K562 (cell line): ENCODE data around the gene ATP8B2. TPM values are rescaled to one million over a fixed set of nuclear protein-coding genes. Genes with fewer than 3 reads are reported as not detected.

Source experiments
- ATF1 ChIP-seq, 2 experiments: fragments of 450-650 bp in 1 of 2; IDR thresholded peaks; 2 replicates each; pipeline ENCODE4 v1.6.1; 2016; ENCODE audit warnings: missing compliant biosample characterization in 1 of 2, missing genetic modification characterization in 1 of 2
- CXXC5 ChIP-seq: fragments of 250-450 bp; sonication (Bioruptor Pico); IDR thresholded peaks from 2 replicates; pipeline ENCODE4 v1.8.0; 2022; ENCODE audit warnings: inconsistent platforms, mild to moderate bottlenecking, moderate library complexity
- ELF1 ChIP-seq: fragments of 200-800 bp; sonication (Bioruptor generic); IDR thresholded peaks from 2 replicates; pipeline ENCODE4 v1.6.1; 2016; ENCODE audit warnings: missing genetic modification characterization, missing compliant biosample characterization
- ELF2 ChIP-seq: fragments of 250-450 bp; sonication (Bioruptor Pico); IDR thresholded peaks from 2 replicates; pipeline ENCODE4 v1.5.0; 2021; ENCODE audit warnings: mild to moderate bottlenecking
- HDAC8 ChIP-seq: fragments of 450-650 bp; IDR thresholded peaks from 2 replicates; pipeline ENCODE4 v1.6.1; 2016; ENCODE audit warnings: mild to moderate bottlenecking, missing genetic modification characterization, moderate library complexity, missing compliant biosample characterization
- MECOM ChIP-seq: fragments of 250-450 bp; sonication (Bioruptor Pico); IDR thresholded peaks from 2 replicates; pipeline ENCODE4 v1.8.0; 2022; ENCODE audit warnings: inconsistent platforms
- MTA3 ChIP-seq: fragments of 450-650 bp; formaldehyde crosslinking; IDR thresholded peaks from 2 replicates; pipeline ENCODE4 v1.6.1; 2017; ENCODE audit warnings: mild to moderate bottlenecking, borderline replicate concordance
- MXI1 ChIP-seq: IDR thresholded peaks from 2 replicates; pipeline ENCODE4 v1.6.1; 2011; ENCODE audit warnings: low read depth, mild to moderate bottlenecking, improper control_type of control experiment, low read length
- NCOA1 ChIP-seq: fragments of 450-650 bp; IDR thresholded peaks from 2 replicates; pipeline ENCODE4 v1.6.1; 2016; ENCODE audit warnings: low read depth
- PML ChIP-seq: IDR thresholded peaks from 2 replicates; pipeline ENCODE4 v1.6.1; 2012; ENCODE audit warnings: low read length, inconsistent platforms
- POLR2B ChIP-seq: fragments of 450-650 bp; IDR thresholded peaks from 2 replicates; pipeline ENCODE4 v1.6.1; 2018; ENCODE audit warnings: low read depth; ENCODE audit not compliant: partially characterized antibody
- POLR2G ChIP-seq: fragments of 200-400 bp; formaldehyde crosslinking; IDR thresholded peaks from 2 replicates; pipeline ENCODE4 v1.6.1; 2017; ENCODE audit warnings: low read depth, mild to moderate bottlenecking, antibody characterized with exemption, low read length, moderate library complexity
- SNIP1 ChIP-seq: fragments of 450-650 bp; IDR thresholded peaks from 2 replicates; pipeline ENCODE4 v1.7.1; 2017; ENCODE audit warnings: low read depth, mild to moderate bottlenecking
- TBP ChIP-seq: optimal IDR thresholded peaks from 2 replicates; pipeline ENCODE3; 2011; ENCODE audit warnings: low read depth, low read length, improper control_type of control experiment
- TOE1 ChIP-seq, 2 experiments: fragments of 450-650 bp in 1 of 2; sonication (generic) in 1 of 2; formaldehyde crosslinking in 1 of 2; IDR thresholded peaks; 2 replicates each; pipeline versions ENCODE4 v1.7.1 to v1.8.0; 2016 to 2022; ENCODE audit warnings: borderline replicate concordance in 2 of 2, mild to moderate bottlenecking in 2 of 2, antibody characterized with exemption in 1 of 2, inconsistent platforms in 1 of 2, low read depth in 1 of 2, missing genetic modification reagents in 1 of 2, moderate library complexity in 1 of 2
- ZBTB7A ChIP-seq: IDR thresholded peaks from 2 replicates; pipeline ENCODE4 v1.6.1; 2011; ENCODE audit warnings: low read depth, mild to moderate bottlenecking, low read length, moderate library complexity, borderline replicate concordance; ENCODE audit not compliant: control insufficient read depth
- ZFPM2 ChIP-seq: fragments of 250-450 bp; sonication (Bioruptor Pico); IDR thresholded peaks from 2 replicates; pipeline ENCODE4 v1.5.1; 2022; ENCODE audit warnings: mild to moderate bottlenecking
- ZNF592 ChIP-seq: fragments of 450-650 bp; IDR thresholded peaks from 2 replicates; pipeline ENCODE4 v1.6.1; 2017; ENCODE audit warnings: antibody characterized with exemption, mild to moderate bottlenecking
- ZNF76 ChIP-seq: fragments of 250-450 bp; sonication (Bioruptor Pico); IDR thresholded peaks from 2 replicates; pipeline ENCODE4 v1.4.0; 2020; ENCODE audit warnings: mild to moderate bottlenecking, moderate library complexity, borderline replicate concordance
- polyA plus RNA-seq, 8 experiments: library from polyadenylated mRNA; depleted of rRNA in 4 of 8; stranded (reverse) in 5 of 8; unstranded in 3 of 8; fragments of >200 nt; fragmentation: Nextera tagmentation in 2 of 8; fragmentation: Illumina TruSeq in 1 of 8; extraction: Ambion mirVana in 2 of 8; extraction: Trizol in 1 of 8; gene quantifications; 2 replicates each; pipeline versions ENCODE4 v1.2.1 to v1.2.3, GENCODE V29; 2011 to 2014; ENCODE audit warnings: inconsistent platforms in 1 of 8, missing spikeins in 1 of 8
- total RNA-seq, 7 experiments: library from RNA; depleted of rRNA in 6 of 7; stranded (reverse); fragments of >200 nt in 6 of 7; fragmentation: Illumina TruSeq in 2 of 7; extraction: Trizol in 2 of 7; gene quantifications; 2 replicates each; pipeline versions ENCODE4 v1.2.1 to v1.2.3, GENCODE V29; 2011 to 2021; ENCODE audit warnings: low replicate concordance in 1 of 7
- TF ChIP-seq, protein P1 (sequence below), 2 experiments: IDR thresholded peaks; 2 replicates each; pipeline ENCODE4 v1.6.1; 2011; ENCODE audit warnings: borderline replicate concordance in 1 of 2, control low read depth in 1 of 2, low read depth in 1 of 2, low read length in 1 of 2, mild to moderate bottlenecking in 1 of 2, mixed read lengths in 1 of 2, moderate library complexity in 1 of 2; ENCODE audit not compliant: insufficient read depth in 1 of 2, insufficient read length in 1 of 2, poor library complexity in 1 of 2, severe bottlenecking in 1 of 2; ENCODE audit errors: extremely low read depth in 1 of 2
- TF ChIP-seq, protein P2 (sequence below): sonication (generic); formaldehyde crosslinking; IDR thresholded peaks from 2 replicates; pipeline ENCODE4 v1.9.0; 2022; ENCODE audit warnings: mild to moderate bottlenecking, missing genetic modification reagents

The ATP8B2 gene
- total and polyA plus RNA-seq, 9 of the 15 experiments (the other 6 are each of a cell fraction or from before 2014, with no cell fraction given) = 0.27 to 33.2 (median 18.4) TPM

DNA sequence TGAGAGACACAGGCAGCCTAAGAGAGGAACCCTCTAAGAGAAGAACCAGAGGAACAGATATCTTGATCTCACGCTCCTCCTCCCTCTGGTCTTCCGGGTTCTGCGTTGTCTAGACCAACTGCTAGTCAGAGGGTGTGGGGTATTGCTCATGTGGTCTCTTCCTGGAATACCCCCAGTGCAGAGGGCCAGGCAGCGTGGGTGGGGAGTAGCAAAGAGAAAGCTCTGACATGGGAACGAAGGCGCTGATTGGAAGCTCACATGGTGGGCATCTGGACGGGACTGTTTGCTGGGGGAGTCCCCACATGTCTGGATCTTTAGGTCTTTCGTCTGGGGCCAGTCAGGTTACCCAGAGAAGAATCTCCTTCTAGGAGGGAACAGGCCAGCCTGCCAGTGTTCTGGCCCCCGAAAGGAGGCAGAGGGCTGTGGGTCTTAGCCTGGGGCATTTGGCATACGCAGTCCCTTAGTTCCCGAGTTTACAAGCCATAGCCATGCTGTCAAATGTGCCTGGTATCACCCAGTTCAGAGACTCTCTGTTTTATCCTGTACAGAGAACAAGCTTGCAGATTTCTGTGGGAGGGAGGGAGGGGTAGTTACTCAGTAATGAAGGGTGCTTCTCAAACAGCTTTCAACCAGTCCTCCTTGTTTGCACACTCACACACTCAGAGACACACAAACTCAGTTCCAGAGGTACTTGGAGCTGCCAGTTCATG, 61.5 kb downstream of the ATP8B2 start (continued):
- peak; percentile 25; the same call in 1 of the 2 replicates for TF ChIP-seq TOE1 (IDR thresholded peaks at IDR 0.05; ENCODE audit: borderline replicate concordance)
- TF ChIP-seq TOE1 (CRISPR knock-in tag; IDR thresholded peaks at IDR 0.05; ENCODE audit: borderline replicate concordance, low read depth) = no peak
- TF ChIP-seq TBP = peak; percentile 59
- TF ChIP-seq POLR2G = peak; percentile 36; the same call in 1 of the 2 replicates
- TF ChIP-seq, protein P1, sequence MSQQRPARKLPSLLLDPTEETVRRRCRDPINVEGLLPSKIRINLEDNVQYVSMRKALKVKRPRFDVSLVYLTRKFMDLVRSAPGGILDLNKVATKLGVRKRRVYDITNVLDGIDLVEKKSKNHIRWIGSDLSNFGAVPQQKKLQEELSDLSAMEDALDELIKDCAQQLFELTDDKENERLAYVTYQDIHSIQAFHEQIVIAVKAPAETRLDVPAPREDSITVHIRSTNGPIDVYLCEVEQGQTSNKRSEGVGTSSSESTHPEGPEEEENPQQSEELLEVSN (IDR thresholded peaks at IDR 0.05; ENCODE audit: borderline replicate concordance in 1 of 2, extremely low read depth in 1 of 2, insufficient read depth in 1 of 2, insufficient read length in 1 of 2, low read depth in 1 of 2, low read length in 1 of 2, poor library complexity in 1 of 2, severe bottlenecking in 1 of 2) = peak; percentile 13 to 40
- TF ChIP-seq ZNF76 (CRISPR knock-in tag) = no peak
- TF ChIP-seq MECOM (CRISPR knock-in tag) = 0 out of 2 replicates have a peak, but pooled peaks have one; percentile 5
- TF ChIP-seq ZNF592 = peak; percentile 91
- TF ChIP-seq PML = 0 out of 2 replicates have a peak, but pooled peaks have one; percentile 34
- peak; percentile 95 for TF ChIP-seq ELF1 (tag)
- no peak for TF ChIP-seq HDAC8 (tag)
- peak; percentile 78 for TF ChIP-seq ELF2 (CRISPR knock-in tag)
- peak; percentile 65; the same call in 1 of the 2 replicates for TF ChIP-seq ZBTB7A
- TF ChIP-seq MXI1 = no peak
- no peak for TF ChIP-seq ZFPM2 (CRISPR knock-in tag)
- TF ChIP-seq NCOA1 = no peak
- 0 out of 2 replicates have a peak, but pooled peaks have one; percentile 27 for TF ChIP-seq MTA3
- TF ChIP-seq POLR2B = peak; percentile 60
- TF ChIP-seq SNIP1 = no peak
- TF ChIP-seq, protein P2, sequence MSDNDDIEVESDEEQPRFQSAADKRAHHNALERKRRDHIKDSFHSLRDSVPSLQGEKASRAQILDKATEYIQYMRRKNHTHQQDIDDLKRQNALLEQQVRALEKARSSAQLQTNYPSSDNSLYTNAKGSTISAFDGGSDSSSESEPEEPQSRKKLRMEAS = 0 out of 2 replicates have a peak, but pooled peaks have one; percentile 25
- peak; percentile 53; the same call in 1 of the 2 replicates for TF ChIP-seq CXXC5 (CRISPR knock-in tag)
- no peak for TF ChIP-seq ATF1 (CRISPR knock-in tag; IDR thresholded peaks at IDR 0.05)
- peak; percentile 41; the same call in 1 of the 2 replicates for TF ChIP-seq ATF1 (tag; IDR thresholded peaks at IDR 0.05)
